H1 (cell line): ENCODE data around the gene P4HA1. TPM values are rescaled to one million over a fixed set of nuclear protein-coding genes. Genes with fewer than 3 reads are reported as not detected.

ENCODE experiments used
- CTCF ChIA-PET: fragments of 300-600 bp; sonication (Branson Sonifier 250); formaldehyde crosslinking; loops from one replicate; lab custom pipeline; 2021; ENCODE audit not compliant: partially characterized antibody; lab: Charles Lee
- POLR2A ChIA-PET: fragments of 300-600 bp; sonication (Branson Sonifier 250); formaldehyde crosslinking; loops from one replicate; lab custom pipeline; 2021; ENCODE audit warnings: inconsistent platforms; ENCODE audit not compliant: partially characterized antibody; lab: Charles Lee
- DNase-seq, 2 experiments: peaks; one replicate each; pipeline versions ENCODE4 v3.0.0 to v3.0.0-alpha.2; 2010 to 2022; ENCODE audit warnings: low spot score in 2 of 2, low read depth in 1 of 2, mixed read lengths in 1 of 2
- FAIRE-seq: peaks from 2 replicates; lab custom pipeline; 2011; peaks lifted over from hg19 to GRCh38; lab: Jason Lieb, UNC
- H2AFZ ChIP-seq: 2 replicates; pipeline ENCODE4 v1.8.1; 2012; ENCODE audit warnings: low read length, inconsistent platforms
- H2AK5ac ChIP-seq: 2 replicates; pipeline ENCODE4 v1.6.1; 2013; ENCODE audit warnings: low read depth, low read length
- H2BK120ac ChIP-seq: replicated peaks from 2 replicates; pipeline ENCODE3; 2013; ENCODE audit warnings: low read depth, low read length, inconsistent platforms
- H2BK12ac ChIP-seq: 2 replicates; pipeline ENCODE4 v1.6.1; 2013; ENCODE audit warnings: low read depth, low read length
- H2BK15ac ChIP-seq: 2 replicates; pipeline ENCODE4 v1.6.1; 2013; ENCODE audit warnings: low read length
- H2BK20ac ChIP-seq: 2 replicates; pipeline ENCODE4 v1.6.1; 2013; ENCODE audit warnings: low read length
- H2BK5ac ChIP-seq: 2 replicates; pipeline ENCODE4 v1.6.1; 2013; ENCODE audit warnings: low read depth, low read length
- H3K14ac ChIP-seq: 2 replicates; pipeline ENCODE4 v1.6.1; 2013; ENCODE audit warnings: inconsistent platforms; ENCODE audit not compliant: insufficient read length
- H3K18ac ChIP-seq: 2 replicates; pipeline ENCODE4 v1.6.1; 2013; ENCODE audit warnings: low read length; ENCODE audit errors: extremely low read depth
- H3K23ac ChIP-seq: 2 replicates; pipeline ENCODE4 v1.6.1; 2013; ENCODE audit warnings: inconsistent platforms; ENCODE audit not compliant: insufficient read length
- H3K23me2 ChIP-seq: 2 replicates; pipeline ENCODE4 v1.6.1; 2013; ENCODE audit warnings: low read depth, low read length
- H3K27ac ChIP-seq: 2 replicates; pipeline ENCODE4 v1.6.1; 2011; ENCODE audit warnings: low read depth, low read length, inconsistent platforms
- H3K27me3 ChIP-seq, 4 experiments: replicated peaks in 1 of 4; 1 replicate in 1 of 4; 2 replicates in 3 of 4; pipeline versions ENCODE4 v1.6.1 to v1.8.1; 2011 to 2013; ENCODE audit warnings: low read length in 3 of 4, mild to moderate bottlenecking in 3 of 4, inconsistent platforms in 2 of 4, mixed read lengths in 2 of 4, moderate library complexity in 1 of 4; ENCODE audit not compliant: control insufficient read depth in 3 of 4, insufficient read depth in 3 of 4; ENCODE audit errors: extremely low read depth in 1 of 4
- H3K36me3 ChIP-seq, 4 experiments: 2 replicates each; pipeline versions ENCODE4 v1.6.1 to v1.8.1; 2011 to 2013; ENCODE audit warnings: mild to moderate bottlenecking in 4 of 4, low read length in 3 of 4, moderate library complexity in 2 of 4, control low read depth in 1 of 4, inconsistent platforms in 1 of 4; ENCODE audit not compliant: insufficient read depth in 4 of 4, control insufficient read depth in 2 of 4
- H3K4ac ChIP-seq: replicated peaks from 2 replicates; pipeline ENCODE3; 2013; ENCODE audit warnings: low read length, low read depth, mixed read lengths, inconsistent platforms; ENCODE audit not compliant: insufficient read length
- H3K4me1 ChIP-seq, 4 experiments: replicated peaks in 1 of 4; 1 replicate in 1 of 4; 2 replicates in 3 of 4; pipeline versions ENCODE4 v1.6.1 to v1.8.1; 2011 to 2013; ENCODE audit warnings: low read length in 3 of 4, inconsistent platforms in 2 of 4, mixed read lengths in 1 of 4; ENCODE audit not compliant: insufficient read depth in 4 of 4, control insufficient read depth in 3 of 4
- H3K4me2 ChIP-seq, 2 experiments: 2 replicates each; pipeline versions ENCODE4 v1.6.1 to v1.8.1; 2011 to 2013; ENCODE audit warnings: low read depth in 2 of 2, low read length in 2 of 2, control low read depth in 1 of 2, inconsistent platforms in 1 of 2, mild to moderate bottlenecking in 1 of 2; ENCODE audit not compliant: insufficient read depth in 1 of 2
- H3K4me3 ChIP-seq, 4 experiments: fragments of 200-600, 300-600 bp in 1 of 4; sonication (generic), shearing (Covaris generic), sonication (Bioruptor Twin) in 1 of 4; 2 replicates each; pipeline versions ENCODE4 v1.5.1 to v1.8.1; 2011 to 2016; ENCODE audit warnings: low read length in 4 of 4, low read depth in 3 of 4, control low read depth in 2 of 4, inconsistent platforms in 2 of 4, mild to moderate bottlenecking in 2 of 4, mixed read lengths in 1 of 4, moderate library complexity in 1 of 4; ENCODE audit not compliant: insufficient read depth in 2 of 4; ENCODE audit errors: extremely low read depth in 1 of 4
- H3K56ac ChIP-seq: replicated peaks from 2 replicates; pipeline ENCODE3; 2013; ENCODE audit warnings: low read depth, mild to moderate bottlenecking, mixed read lengths, low read length, inconsistent platforms; ENCODE audit not compliant: insufficient read length
- H3K79me1 ChIP-seq: 2 replicates; pipeline ENCODE4 v1.6.1; 2013; ENCODE audit warnings: low read depth, low read length, control low read depth
- H3K79me2 ChIP-seq, 2 experiments: 2 replicates each; pipeline versions ENCODE4 v1.6.1 to v1.8.1; 2012 to 2013; ENCODE audit warnings: low read length in 2 of 2, mild to moderate bottlenecking in 2 of 2, inconsistent platforms in 1 of 2; ENCODE audit not compliant: insufficient read depth in 2 of 2, control insufficient read depth in 1 of 2
- H3K9ac ChIP-seq, 4 experiments: replicated peaks in 1 of 4; 1 replicate in 1 of 4; 2 replicates in 3 of 4; pipeline versions ENCODE4 v1.6.1 to v1.8.1; 2011 to 2013; ENCODE audit warnings: low read depth in 3 of 4, low read length in 3 of 4, control low read depth in 2 of 4, mild to moderate bottlenecking in 2 of 4, moderate library complexity in 2 of 4, inconsistent platforms in 1 of 4; ENCODE audit errors: extremely low read depth in 1 of 4
- H3K9me3 ChIP-seq, 2 experiments: 2 replicates each; pipeline versions ENCODE4 v1.6.1 to v1.8.1; 2012 to 2013; ENCODE audit warnings: mild to moderate bottlenecking in 2 of 2, moderate library complexity in 2 of 2, control low read depth in 1 of 2, inconsistent platforms in 1 of 2, low read depth in 1 of 2, low read length in 1 of 2, mixed read lengths in 1 of 2; ENCODE audit not compliant: insufficient read depth in 2 of 2
- H4K20me1 ChIP-seq, 2 experiments: replicated peaks in 1 of 2; 2 replicates each; pipeline versions ENCODE3 to v1.8.1; 2011 to 2013; ENCODE audit warnings: inconsistent platforms in 2 of 2, low read length in 2 of 2, mild to moderate bottlenecking in 1 of 2; ENCODE audit not compliant: insufficient read depth in 2 of 2, control insufficient read depth in 1 of 2
- H4K5ac ChIP-seq: 2 replicates; pipeline ENCODE4 v1.6.1; 2013; ENCODE audit warnings: low read length, low read depth, mixed read lengths, inconsistent platforms; ENCODE audit not compliant: insufficient read length
- H4K8ac ChIP-seq: 2 replicates; pipeline ENCODE4 v1.8.0; 2013; ENCODE audit warnings: mild to moderate bottlenecking, moderate library complexity, low read length, inconsistent platforms; ENCODE audit not compliant: insufficient read depth; ENCODE audit errors: extremely low read depth
- H4K91ac ChIP-seq: replicated peaks from 2 replicates; pipeline ENCODE3; 2013; ENCODE audit warnings: low read length, mixed read lengths, inconsistent platforms; ENCODE audit not compliant: insufficient read length
- BACH1 ChIP-seq: IDR thresholded peaks from 2 replicates; pipeline ENCODE4 v1.6.1; 2012; ENCODE audit warnings: low read length, improper control_type of control experiment
- CHD1 ChIP-seq: IDR thresholded peaks from 2 replicates; pipeline ENCODE4 v1.6.1; 2012; ENCODE audit warnings: low read depth, low read length, improper control_type of control experiment
- FOSL1 ChIP-seq: IDR thresholded peaks from 2 replicates; pipeline ENCODE4 v1.6.1; 2011; ENCODE audit warnings: mild to moderate bottlenecking, low read depth, low read length, moderate library complexity; ENCODE audit not compliant: insufficient read depth
- JUND ChIP-seq: IDR thresholded peaks from 2 replicates; pipeline ENCODE4 v1.6.1; 2011; ENCODE audit warnings: mild to moderate bottlenecking, improper control_type of control experiment, low read length
- KDM4A ChIP-seq: IDR thresholded peaks from one replicate; pipeline ENCODE4 v1.7.1; 2012; ENCODE audit warnings: low read depth, mild to moderate bottlenecking, moderate library complexity, low read length, inconsistent platforms; ENCODE audit not compliant: severe bottlenecking
- PHF8 ChIP-seq: fragments of 200-600 bp; sonication (generic); conservative IDR thresholded peaks from 2 replicates; pipeline ENCODE4 v1.7.1; 2012; ENCODE audit warnings: low read depth, mild to moderate bottlenecking, inconsistent platforms, low read length, moderate library complexity
- POLR2A ChIP-seq, 2 experiments: IDR thresholded peaks; 1 replicate in 1 of 2; 2 replicates in 1 of 2; pipeline ENCODE4 v1.6.1; 2011; ENCODE audit warnings: low read depth in 2 of 2, low read length in 2 of 2, mild to moderate bottlenecking in 2 of 2; ENCODE audit errors: control extremely low read depth in 1 of 2
- POLR2AphosphoS5 ChIP-seq: IDR thresholded peaks from 2 replicates; pipeline ENCODE4 v1.6.1; 2011; ENCODE audit warnings: low read depth, low read length
- RFX5 ChIP-seq: IDR thresholded peaks from 2 replicates; pipeline ENCODE4 v1.6.1; 2011; ENCODE audit warnings: low read depth, low read length, improper control_type of control experiment, borderline replicate concordance
- RNF2 ChIP-seq: fragments of 200-900, 300-1000 bp; sonication (generic); IDR thresholded peaks from 2 replicates; pipeline ENCODE4 v1.7.1; 2016; ENCODE audit warnings: borderline replicate concordance, low read depth, mild to moderate bottlenecking, antibody characterized with exemption, low read length; ENCODE audit not compliant: poor library complexity, severe bottlenecking; ENCODE audit errors: missing control alignments
- SP4 ChIP-seq: IDR thresholded peaks from 2 replicates; pipeline ENCODE4 v1.6.1; 2012; ENCODE audit warnings: low read length, inconsistent platforms
- ZNF274 ChIP-seq: IDR thresholded peaks from 2 replicates; pipeline ENCODE4 v1.7.0; 2012; ENCODE audit warnings: low read length, borderline replicate concordance; ENCODE audit errors: extremely low read depth
- WGBS, 2 experiments: shearing (Covaris generic) in 1 of 2; methylation state at CpG; one replicate each; pipeline versions ENCODE4 v1.1.6 to v1.1.7; 2013 to 2015; ENCODE audit warnings: low lambda C conversion rate in 2 of 2, mixed read lengths in 2 of 2, inconsistent platforms in 1 of 2, low coverage in 1 of 2, missing lambda C conversion rate in 1 of 2; ENCODE audit not compliant: insufficient replicate concordance in 2 of 2, insufficient coverage in 1 of 2, insufficient read length in 1 of 2; ENCODE audit errors: extremely low coverage in 1 of 2, missing lambda C conversion rate in 1 of 2; 5-methylcytosine and 5-hydroxymethylcytosine counted together
- polyA plus RNA-seq, 7 experiments: library from polyadenylated mRNA; depleted of rRNA in 3 of 7; stranded (reverse) in 5 of 7; unstranded in 2 of 7; fragments of >200 nt in 5 of 7; fragments of 200-250 nt in 2 of 7; gene quantifications; 1 replicate in 5 of 7; 2 replicates in 1 of 7; 4 replicates in 1 of 7; pipeline versions ENCODE4 v1.2.1 to v1.2.3, GENCODE V29; 2011 to 2013; ENCODE audit warnings: missing spikeins in 2 of 7, mixed read lengths in 2 of 7
- total RNA-seq: library from RNA; stranded (reverse); fragmentation: NEBNext Ultra II Directional; extraction: Animal tissue kit (Norgen Biotek cat#: 25700); gene quantifications from 2 replicates; pipeline ENCODE4 v1.2.1, GENCODE V29; 2021

P4HA1 gene
- total and polyA plus RNA-seq, 2 of the 8 experiments (the other 6 are each of a cell fraction or from before 2014, with no cell fraction given) = 12.0 to 25.7 TPM

DNA sequence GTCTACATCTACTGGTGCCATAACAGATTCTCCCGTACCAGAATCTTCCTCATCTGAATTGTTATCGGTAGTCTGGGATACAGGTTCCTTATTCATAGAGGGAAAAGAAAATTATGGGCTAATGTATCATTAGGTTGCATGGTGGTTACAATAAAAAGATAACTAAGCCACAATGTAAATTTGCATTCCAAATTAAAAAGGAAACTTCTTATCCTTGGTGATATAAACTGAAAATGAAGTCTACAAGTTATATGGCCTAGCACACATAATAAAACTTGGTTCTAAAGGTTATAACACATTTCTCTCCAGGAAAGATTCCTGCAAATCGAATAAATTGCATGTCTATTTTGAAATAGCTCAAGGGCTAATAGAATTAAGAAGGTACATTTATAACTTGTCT lies 38.1 kb upstream of the P4HA1 start:
- no peaks in the 10 kb centered on the region for H3K9me3 ChIP-seq
- ChIA-PET CTCF (interaction anchor here (2.4 kb wide), 1 partner anchor 24 kb away, joined by 14 read pairs; no protein-coding TSS in a partner anchor), POLR2A (interaction anchor here (1.1 to 1.2 kb wide), 2 partner anchors 14 to 104 kb away, joined by 3 read pairs; no protein-coding TSS in a partner anchor)
- H4K8ac ChIP-seq = no peak overlapping the region
- H2AK5ac ChIP-seq = no peak overlapping the region
- no peak overlapping the region for H2BK5ac ChIP-seq
- no peaks in the 10 kb centered on the region for H3K79me2 ChIP-seq
- H3K23ac ChIP-seq = no peak overlapping the region
- DNase-seq = no peak
- no peaks in the 10 kb centered on the region for H3K4me1 ChIP-seq
- no peak overlapping the region for H2BK12ac ChIP-seq
- no peaks in the 10 kb centered on the region for H3K27me3 ChIP-seq
- no peak overlapping the region for H3K14ac ChIP-seq
- H2AFZ ChIP-seq = no peak overlapping the region
- no peak overlapping the region for H3K27ac ChIP-seq
- no peak overlapping the region for H4K91ac ChIP-seq
- H3K4ac ChIP-seq = no peak overlapping the region
- H4K5ac ChIP-seq = no peak overlapping the region
- no peak overlapping the region for H2BK120ac ChIP-seq
- TF ChIP-seq RFX5 (no peak), CHD1 (no peak), JUND (no peak), RNF2 (no peak), FOSL1 (no peak), SP4 (no peak), ZNF274 (no peak), BACH1 (no peak), POLR2AphosphoS5 (no peak), POLR2A (IDR thresholded peaks at IDR 0.05; ENCODE audit: control extremely low read depth in 1 of 2, low read depth in 2 of 2, low read length in 2 of 2) (no peak), PHF8 (no peak), KDM4A (no peak)
- H3K79me1 ChIP-seq = no peaks in the 10 kb centered on the region
- H2BK15ac ChIP-seq = no peak overlapping the region
- H3K4me3 ChIP-seq = no peak overlapping the region
- H4K20me1 ChIP-seq = no peaks in the 10 kb centered on the region
- no peak for FAIRE-seq
- H3K9ac ChIP-seq = no peak overlapping the region
- H3K56ac ChIP-seq = no peak overlapping the region
- no peaks in the 10 kb centered on the region for H3K23me2 ChIP-seq
- no peak overlapping the region for H3K18ac ChIP-seq
- H2BK20ac ChIP-seq = no peak overlapping the region
- peaks cover 16 to 67% (median 47%) of the 10 kb centered on the region in 4 experiments; a peak in 7 of 8 replicates for H3K36me3 ChIP-seq
- H3K4me2 ChIP-seq = no peak overlapping the region
- 95% methylated on average over 3 of the region's 3 CpGs; no CpG with 5 or more reads in 1 of the 2 experiments for WGBS, 2 experiments
